HL-60/S4 treated with retinoic acid at 250 ng/mL for 4 days and 3 days (cell line): ENCODE data around the gene EPO.
"Not testable (repeated sequence)": the region's sequence is repeated elsewhere in the genome, so short reads cannot be mapped to it uniquely, and the experiment has no call there.

Source experiments
- in situ Hi-C: fragments of 300-500 bp; cut with MboI; formaldehyde crosslinking; loops from 2 replicates; pipeline ENCODE4 v1.7.0; 2022; ENCODE audit warnings: low sequenced_read_pairs

The EPO gene

DNA sequence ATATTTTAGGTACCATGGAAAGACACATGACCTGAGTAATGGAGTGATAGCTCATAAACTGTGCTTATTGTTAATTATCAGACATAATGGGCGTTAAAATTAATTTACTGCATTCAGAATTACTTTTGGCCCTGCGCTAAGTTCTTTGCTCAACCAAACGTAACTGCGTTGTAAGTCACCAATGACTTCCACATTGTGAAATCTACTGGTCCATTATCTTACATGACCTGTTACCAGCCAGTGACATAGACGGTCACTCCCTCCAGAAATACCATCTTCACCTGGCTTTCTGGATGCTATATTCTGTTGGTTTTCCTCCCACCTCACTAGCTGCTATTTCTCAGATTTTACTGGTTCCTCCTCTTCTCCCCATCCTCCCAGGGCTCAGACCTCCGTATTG is 21.2 kb upstream of the EPO start:
- in situ Hi-C loops, result no loop called here

DNA sequence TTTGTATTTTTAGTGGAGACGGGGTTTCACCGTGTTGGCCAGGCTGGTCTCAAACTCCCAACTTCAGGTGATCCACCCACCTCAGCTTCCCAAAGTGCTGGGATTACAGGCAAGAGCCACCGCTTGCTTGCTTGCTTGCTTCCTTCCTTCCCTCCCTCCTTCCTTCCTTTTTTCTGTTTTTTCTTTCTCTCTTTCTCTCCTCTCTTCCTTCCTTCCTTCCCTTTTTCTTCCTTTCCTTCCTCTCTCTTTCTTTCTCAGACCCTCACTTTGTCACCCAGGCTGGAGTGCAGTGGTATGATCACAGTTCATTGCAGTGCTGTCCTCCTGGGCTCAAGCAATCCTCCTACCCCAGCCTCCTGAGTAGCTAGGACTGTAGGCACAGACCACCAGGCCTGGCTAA is 19.2 kb upstream of the EPO start:
- in situ Hi-C loops, result not testable (repeated sequence)

DNA sequence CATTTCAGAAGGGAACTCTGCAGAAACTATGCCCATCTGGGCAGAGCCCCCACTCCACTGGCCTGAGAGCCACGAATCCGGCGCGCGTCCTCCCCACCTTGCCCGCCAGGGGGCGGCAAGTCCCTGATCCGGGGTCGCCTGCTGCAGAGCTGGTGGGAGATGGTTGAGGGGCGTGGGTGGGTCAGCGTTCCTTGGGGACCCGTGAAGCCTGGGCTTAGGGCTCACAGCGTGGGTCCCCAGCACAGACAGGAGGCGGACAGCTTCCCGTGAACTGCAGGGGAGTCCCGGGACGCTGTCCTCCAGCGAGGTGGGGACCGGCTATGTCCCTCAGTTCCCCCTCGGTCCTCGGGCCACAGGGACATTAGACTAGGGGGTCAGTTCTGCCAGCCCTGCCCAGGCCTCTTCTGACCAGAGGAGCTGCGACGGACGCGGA is 14.9 kb upstream of the EPO start:
- in situ Hi-C loops, result no loop called here

DNA sequence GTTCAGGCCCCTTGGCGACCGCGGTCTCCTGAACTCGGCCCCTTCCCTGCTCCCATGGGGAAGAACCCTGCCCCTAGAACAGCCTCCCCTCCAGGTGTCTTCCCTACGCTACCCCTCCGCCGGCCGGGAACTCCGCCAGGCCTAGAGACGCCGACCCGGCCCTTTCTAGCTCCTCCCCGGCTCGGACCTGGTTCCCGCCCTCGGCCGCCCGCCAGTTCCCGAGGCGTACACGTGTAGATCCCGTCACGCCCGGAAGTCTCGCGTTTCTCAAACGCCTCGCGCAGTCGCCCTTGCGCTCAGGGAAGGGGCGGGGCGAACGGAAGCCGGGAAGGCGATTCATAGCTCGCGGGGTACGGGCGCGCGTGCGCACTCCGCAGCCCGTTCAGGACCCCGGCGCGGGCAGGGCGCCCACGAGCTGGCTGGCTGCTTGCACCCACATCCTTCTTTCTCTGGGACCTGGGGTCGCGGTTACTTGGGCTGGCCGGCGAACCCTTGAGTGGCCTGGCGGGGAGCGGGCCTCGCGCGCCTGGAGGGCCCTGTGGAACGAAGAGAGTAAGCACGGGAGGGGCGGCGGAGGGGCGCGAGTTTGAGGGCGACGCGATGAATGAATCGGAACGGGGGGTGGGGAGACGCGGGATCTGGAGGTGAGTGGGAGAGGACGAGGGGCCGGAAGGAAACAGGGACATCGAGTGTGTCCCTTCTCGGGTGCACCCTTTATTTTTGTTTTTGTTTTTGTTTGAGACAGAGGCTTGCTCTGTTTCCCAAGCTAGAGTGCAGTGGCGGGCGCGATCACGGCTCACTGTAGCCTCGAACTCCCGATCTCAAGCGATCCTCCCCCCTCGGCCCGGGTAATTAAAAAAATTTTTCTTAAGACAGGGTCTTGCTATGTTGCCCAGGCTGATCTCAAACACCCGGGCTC is 14.3 kb upstream of the EPO start, which contains the start of gene POP7:
Gene POP7 (plus strand): TSS at position 369 of the 919 bp plus-strand sequence. CDS start 710 bp downstream, outside the sequence.
- in situ Hi-C loops, result no loop called here

DNA sequence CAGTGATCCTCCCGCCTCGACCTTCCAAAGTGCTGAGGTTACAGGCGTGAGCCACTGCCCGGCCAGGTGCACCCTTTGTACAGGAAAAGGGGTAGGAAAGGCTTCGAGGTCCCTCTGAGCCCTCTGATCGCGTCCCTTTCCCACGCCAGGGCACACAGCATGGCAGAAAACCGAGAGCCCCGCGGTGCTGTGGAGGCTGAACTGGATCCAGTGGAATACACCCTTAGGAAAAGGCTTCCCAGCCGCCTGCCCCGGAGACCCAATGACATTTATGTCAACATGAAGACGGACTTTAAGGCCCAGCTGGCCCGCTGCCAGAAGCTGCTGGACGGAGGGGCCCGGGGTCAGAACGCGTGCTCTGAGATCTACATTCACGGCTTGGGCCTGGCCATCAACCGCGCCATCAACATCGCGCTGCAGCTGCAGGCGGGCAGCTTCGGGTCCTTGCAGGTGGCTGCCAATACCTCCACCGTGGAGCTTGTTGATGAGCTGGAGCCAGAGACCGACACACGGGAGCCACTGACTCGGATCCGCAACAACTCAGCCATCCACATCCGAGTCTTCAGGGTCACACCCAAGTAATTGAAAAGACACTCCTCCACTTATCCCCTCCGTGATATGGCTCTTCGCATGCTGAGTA is 13.5 kb upstream of the EPO start:
- in situ Hi-C loops, result no loop called here

DNA sequence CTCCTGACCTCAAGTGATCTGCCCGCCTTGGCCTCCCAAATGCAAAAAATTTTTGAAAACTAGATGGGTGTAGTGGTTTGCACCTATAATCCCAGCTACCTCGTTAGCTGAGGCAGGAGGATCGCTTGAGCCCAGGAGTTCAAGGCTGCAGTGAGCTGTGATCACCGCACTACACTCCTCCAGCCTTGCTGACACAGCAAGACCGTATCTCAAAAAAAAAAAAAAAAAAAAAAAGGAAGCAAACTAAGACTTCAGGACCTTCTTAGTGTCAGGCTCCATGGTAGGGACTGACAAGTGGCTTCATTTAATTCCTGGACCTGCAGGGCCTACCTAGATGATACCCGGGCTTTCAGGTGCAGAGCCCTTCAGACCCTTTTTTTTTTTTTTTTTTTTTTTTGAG is 11.9 kb upstream of the EPO start:
- in situ Hi-C loops, result no loop called here

DNA sequence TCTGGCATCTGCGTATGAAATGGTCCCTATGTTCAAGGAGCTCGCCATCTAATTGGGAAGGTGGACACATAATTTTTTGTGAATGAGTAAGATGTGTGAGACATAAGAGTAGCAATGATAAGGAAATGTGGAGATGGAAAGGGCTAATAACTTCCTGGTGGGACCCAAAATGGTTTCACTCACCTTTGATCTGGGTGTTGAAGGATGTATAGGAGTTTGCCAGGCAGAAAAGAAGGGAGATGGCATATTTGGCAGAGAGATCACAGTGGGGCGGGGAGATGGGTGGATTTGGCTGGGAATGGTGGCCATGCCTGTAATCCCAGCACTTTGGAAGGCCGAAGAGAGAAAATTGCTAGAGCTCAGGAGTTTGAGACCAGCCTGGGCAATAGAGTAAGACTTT is 9.8 kb upstream of the EPO start:
- in situ Hi-C loops, result no loop called here

DNA sequence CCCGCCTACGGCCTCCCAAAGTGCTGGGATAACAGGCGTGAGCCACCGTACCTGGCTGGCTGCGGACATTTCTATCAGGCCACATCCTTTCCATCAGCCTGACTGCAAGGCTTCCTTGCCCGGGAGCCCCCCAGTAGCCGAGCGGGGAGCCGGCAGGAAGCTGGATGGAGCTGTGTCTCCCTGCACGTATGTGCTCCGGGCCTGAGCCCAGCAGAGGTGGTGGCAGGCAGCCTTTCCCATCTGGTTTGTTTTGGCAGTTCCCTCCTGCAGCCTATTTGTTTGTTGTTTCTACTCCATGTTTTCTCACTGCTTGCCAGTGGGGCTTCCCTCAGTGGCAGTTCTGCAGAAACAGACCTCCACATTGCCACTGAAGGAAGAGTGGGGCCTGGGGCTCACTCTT is 8.9 kb upstream of the EPO start:
- in situ Hi-C loops, result no loop called here

DNA sequence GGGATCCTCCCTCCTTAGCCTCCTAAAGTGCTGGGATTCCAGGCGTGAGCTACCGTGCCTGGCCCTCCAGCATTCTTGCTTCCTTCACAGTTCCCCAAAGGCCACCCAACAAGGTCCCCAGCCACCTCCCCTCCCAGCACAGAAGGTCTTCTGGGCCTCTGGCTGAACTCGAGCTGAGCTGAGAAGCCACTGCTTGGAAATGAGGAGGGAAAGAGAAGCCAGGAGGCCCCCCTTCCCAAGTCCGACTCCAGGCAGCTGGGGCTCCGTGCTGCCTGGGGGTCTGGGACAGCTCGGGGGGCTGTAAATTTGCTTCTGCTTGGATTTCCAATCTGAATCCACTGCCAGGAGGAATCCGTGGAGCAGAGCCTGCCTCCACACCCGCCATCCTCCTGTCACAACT is 5.5 kb upstream of the EPO start:
- in situ Hi-C loops, result no loop called here

DNA sequence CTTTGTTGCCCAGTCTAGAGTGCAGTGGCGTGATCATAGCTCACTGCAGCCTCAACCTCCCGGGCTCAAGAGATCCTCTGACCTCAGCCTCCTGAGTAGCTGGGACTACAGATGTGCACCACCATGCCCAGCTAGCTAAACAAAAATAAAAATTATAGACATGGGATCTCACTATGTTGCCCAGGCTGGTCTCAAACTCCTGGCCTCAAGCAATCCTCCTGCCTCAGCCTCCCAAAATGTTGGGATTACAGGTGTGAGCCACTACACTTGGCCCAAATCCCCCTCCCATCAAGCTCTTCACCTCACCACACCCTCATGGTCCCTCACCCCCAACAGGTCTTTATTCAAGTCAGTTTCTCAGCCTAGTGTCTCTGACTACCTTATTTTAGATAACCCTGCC is 3.2 kb upstream of the EPO start:
- in situ Hi-C loops, result not testable (repeated sequence)

DNA sequence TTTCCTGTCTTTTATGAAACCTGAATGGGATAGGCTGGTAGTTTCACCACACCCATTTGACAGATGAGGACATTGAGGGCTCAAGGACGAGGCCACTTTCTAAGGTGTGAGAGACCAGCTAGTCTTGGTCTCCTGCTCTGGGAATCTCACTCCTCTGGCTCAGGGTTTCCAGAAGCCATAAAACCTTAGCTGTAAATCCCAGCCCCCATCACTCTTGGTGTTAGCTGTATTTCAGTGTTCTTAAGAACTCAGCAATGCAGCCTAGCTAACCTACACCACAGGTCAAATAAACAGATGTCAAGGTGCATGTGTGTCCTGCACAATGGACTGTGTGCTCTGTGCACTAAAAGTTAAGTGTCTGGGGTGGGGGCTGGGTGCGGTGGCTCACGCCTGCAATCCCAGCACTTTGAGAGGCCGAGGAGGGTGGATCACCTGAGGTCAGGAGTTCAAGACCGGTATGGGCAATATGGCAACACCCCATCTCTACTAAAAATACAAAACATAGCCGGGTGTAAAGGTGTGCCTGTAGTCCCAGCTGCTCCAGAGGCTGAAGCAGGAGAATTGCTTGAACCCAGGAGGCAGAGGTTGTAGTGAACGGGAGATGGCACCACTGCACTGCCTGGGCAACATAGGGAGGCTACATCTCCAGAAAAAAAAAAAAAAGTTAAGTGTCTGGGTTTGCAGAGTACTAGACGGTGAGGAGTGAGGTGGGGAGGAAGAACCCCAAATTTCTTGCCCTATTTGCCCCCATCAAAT is 567 bp upstream of the EPO start:
- in situ Hi-C loops, result no loop called here

DNA sequence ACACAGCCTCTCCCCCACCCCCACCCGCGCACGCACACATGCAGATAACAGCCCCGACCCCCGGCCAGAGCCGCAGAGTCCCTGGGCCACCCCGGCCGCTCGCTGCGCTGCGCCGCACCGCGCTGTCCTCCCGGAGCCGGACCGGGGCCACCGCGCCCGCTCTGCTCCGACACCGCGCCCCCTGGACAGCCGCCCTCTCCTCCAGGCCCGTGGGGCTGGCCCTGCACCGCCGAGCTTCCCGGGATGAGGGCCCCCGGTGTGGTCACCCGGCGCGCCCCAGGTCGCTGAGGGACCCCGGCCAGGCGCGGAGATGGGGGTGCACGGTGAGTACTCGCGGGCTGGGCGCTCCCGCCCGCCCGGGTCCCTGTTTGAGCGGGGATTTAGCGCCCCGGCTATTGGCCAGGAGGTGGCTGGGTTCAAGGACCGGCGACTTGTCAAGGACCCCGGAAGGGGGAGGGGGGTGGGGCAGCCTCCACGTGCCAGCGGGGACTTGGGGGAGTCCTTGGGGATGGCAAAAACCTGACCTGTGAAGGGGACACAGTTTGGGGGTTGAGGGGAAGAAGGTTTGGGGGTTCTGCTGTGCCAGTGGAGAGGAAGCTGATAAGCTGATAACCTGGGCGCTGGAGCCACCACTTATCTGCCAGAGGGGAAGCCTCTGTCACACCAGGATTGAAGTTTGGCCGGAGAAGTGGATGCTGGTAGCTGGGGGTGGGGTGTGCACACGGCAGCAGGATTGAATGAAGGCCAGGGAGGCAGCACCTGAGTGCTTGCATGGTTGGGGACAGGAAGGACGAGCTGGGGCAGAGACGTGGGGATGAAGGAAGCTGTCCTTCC is 620 bp downstream of the EPO start:
- in situ Hi-C loops, result no loop called here

DNA sequence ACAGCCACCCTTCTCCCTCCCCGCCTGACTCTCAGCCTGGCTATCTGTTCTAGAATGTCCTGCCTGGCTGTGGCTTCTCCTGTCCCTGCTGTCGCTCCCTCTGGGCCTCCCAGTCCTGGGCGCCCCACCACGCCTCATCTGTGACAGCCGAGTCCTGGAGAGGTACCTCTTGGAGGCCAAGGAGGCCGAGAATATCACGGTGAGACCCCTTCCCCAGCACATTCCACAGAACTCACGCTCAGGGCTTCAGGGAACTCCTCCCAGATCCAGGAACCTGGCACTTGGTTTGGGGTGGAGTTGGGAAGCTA is 1.2 kb downstream of the EPO start:
- in situ Hi-C loops, result no loop called here

DNA sequence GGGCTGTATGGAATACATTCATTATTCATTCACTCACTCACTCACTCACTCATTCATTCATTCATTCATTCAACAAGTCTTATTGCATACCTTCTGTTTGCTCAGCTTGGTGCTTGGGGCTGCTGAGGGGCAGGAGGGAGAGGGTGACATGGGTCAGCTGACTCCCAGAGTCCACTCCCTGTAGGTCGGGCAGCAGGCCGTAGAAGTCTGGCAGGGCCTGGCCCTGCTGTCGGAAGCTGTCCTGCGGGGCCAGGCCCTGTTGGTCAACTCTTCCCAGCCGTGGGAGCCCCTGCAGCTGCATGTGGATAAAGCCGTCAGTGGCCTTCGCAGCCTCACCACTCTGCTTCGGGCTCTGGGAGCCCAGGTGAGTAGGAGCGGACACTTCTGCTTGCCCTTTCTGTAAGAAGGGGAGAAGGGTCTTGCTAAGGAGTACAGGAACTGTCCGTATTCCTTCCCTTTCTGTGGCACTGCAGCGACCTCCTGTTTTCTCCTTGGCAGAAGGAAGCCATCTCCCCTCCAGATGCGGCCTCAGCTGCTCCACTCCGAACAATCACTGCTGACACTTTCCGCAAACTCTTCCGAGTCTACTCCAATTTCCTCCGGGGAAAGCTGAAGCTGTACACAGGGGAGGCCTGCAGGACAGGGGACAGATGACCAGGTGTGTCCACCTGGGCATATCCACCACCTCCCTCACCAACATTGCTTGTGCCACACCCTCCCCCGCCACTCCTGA is 2.4 kb downstream of the EPO start:
- in situ Hi-C loops, result no loop called here

DNA sequence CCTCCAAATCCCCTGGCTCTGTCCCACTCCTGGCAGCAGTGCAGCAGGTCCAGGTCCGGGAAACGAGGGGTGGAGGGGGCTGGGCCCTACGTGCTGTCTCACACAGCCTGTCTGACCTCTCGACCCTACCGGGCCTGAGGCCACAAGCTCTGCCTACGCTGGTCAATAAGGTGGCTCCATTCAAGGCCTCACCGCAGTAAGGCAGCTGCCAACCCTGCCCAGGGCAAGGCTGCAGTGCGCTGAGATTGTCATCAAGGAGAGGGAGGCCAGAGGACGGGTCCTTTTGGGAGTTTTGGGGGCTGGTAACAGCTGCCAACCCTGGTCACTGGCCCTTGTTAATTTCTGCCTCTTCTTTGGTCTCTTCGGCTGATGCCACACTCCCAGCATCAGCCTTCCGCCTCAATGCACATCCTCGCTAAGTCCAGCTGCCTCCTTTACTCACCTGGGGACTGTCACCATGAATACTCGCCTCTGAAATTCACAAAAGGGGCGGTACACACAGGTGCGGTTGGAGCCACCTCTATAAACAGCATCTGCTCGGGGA is 3.5 kb downstream of the EPO start:
- in situ Hi-C loops, result no loop called here

DNA sequence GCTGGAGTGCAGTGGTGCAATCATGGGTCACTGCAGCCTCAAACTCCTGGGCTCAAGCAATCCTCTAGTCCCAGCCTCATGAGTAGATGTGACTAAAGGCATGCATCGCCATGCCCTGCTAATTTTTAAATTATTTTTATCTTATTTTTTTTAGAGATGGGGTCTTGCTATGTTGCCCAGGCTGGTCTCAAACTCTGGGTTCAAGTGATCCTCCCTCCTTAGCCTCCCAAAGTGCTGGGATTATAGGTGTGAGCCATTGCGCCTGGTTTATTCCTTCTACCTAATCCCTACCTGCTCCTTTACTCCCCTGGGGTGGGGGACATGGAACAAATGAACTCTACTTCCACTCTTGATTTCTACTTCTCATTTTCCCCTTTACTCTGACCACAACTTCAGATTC is 4.1 kb downstream of the EPO start:
- in situ Hi-C loops, result not testable (repeated sequence)

DNA sequence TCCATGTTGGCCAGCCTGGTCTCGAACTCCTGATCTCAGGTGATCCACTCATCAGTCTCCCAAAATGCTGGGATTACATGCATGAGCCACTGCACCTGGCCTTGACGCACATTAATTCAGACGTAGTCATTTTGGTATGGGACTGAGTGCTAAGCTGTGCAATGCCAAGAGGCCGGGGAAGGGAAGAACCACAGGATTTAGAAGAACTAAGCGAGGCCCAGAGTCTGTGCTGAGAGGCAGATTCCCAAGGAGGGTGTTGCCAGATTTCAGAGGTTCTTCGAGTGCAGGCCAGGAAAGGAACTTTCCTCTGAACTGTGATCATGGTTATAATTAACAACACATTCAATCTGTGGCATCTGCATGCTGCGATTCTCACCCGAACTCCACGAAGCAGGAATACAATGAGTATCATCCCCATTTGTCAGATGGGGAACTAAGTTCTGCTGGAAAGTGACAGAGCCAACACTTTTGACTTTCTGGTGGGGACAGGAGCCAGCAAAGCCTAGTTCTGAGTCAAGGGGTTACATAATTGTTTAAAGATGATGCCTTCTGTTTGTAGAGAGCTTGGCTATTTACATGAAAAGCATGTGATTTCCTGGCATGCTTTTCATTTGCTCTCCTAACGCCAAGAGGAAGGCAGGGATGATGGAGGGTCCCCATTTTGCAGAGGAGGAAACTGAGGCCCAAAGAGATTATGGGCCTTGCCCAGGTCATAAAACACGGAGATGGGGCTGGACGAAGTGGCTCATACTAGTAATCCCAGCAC is 6.9 kb downstream of the EPO start:
- in situ Hi-C loops, result no loop called here

DNA sequence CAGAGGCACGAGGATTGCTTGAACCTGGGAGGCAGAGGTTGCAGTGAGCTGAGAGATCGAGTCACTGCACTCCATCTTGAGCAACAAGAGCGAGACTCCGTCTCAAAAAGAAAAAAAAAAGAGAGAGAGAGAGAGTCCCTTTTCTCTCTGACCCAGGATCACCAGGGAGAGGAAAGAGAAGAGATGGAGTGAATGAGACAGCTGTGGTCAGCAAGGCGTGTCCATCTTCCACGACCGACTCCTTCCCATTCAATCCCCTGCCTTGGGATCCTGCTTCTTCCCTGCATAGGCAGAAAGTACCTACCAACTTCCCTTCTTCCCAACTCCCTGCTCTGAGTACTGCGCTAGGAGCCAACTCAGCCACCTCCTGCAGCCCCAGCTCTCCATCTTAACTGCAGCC is 7.9 kb downstream of the EPO start:
- in situ Hi-C loops, result no loop called here

DNA sequence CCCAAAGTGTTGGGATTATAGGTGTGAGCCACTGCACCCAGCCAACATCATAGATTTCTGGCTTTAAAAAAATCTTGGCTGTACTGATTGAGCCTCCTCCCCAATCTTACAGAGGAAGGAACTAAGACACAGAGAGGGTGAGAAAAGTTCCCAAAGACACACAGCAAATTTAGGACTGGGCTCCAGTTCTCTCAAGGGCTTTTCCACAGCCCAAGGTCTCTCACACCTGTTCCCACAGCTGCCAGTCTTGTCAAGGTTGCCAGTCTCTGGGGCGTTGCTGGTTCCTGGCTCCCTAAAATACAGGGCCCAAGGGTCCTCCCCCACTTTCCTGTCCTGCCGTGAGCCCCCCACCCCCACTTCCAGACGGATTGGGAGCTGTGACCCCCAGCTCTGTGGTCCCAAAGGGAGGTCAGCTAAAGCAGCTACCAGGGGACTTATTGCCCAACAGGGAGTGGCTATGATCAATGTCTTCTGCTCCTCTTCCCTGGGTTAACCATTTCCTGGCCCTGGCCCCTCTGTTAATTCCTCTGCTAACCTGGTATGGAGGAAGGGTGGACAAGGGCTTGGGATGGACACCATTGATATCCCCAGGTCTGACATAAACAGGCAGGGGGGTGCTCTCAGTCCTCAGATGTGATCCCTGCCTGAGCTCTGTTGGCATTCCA is 10.0 kb downstream of the EPO start:
- in situ Hi-C loops, result no loop called here
